GM21786 (cell line): Measurements from ENCODE around the gene MGMT.

ENCODE experiments used
- ATAC-seq: cut with Tn5 transposase; IDR thresholded peaks from one replicate; pipeline ENCODE4 v1.9.1; 2021; ENCODE audit not compliant: unreplicated experiment

Gene MGMT

GRCh38 chr10:129725482-129725881, 258.4 kb downstream of the MGMT start:
- ATAC-seq, result no peak

- no peak for ATAC-seq
Measured at GRCh38 chr10:129725890-129726631, 259.0 kb downstream of the MGMT start.

GRCh38 chr10:129727071-129727470, 260.0 kb downstream of the MGMT start:
- no peak for ATAC-seq

- ATAC-seq, result no peak
Measured at GRCh38 chr10:129727495-129727894, 260.5 kb downstream of the MGMT start.

- ATAC-seq, result no peak
Measured at GRCh38 chr10:129728246-129728820, 261.3 kb downstream of the MGMT start.

GRCh38 chr10:129728905-129729795, 262.1 kb downstream of the MGMT start:
- no peak for ATAC-seq

GRCh38 chr10:129730272-129730992, 263.4 kb downstream of the MGMT start:
- no peak for ATAC-seq

GRCh38 chr10:129730993-129731325, 263.9 kb downstream of the MGMT start:
- no peak for ATAC-seq

GRCh38 chr10:129740532-129741279, 273.7 kb downstream of the MGMT start:
- no peak for ATAC-seq

GRCh38 chr10:129741280-129741977, 274.4 kb downstream of the MGMT start:
- no peak for ATAC-seq

GRCh38 chr10:129741978-129742741, 275.1 kb downstream of the MGMT start:
- ATAC-seq, result no peak

GRCh38 chr10:129742742-129743550, 275.9 kb downstream of the MGMT start:
- no peak for ATAC-seq

GRCh38 chr10:129743738-129744133, 276.7 kb downstream of the MGMT start:
- no peak for ATAC-seq

- no peak for ATAC-seq
Measured at GRCh38 chr10:129744134-129745111, 277.4 kb downstream of the MGMT start.

- ATAC-seq, result no peak
Measured at GRCh38 chr10:129745186-129745750, 278.2 kb downstream of the MGMT start.

GRCh38 chr10:129754211-129755050, 287.4 kb downstream of the MGMT start:
- no peak for ATAC-seq
